ENCODE data around the gene UGT2B28. TPM values are rescaled to one million over a fixed set of nuclear protein-coding genes. Genes with fewer than 3 reads are reported as not detected.
"Not testable (repeated sequence)": the region's sequence is repeated elsewhere in the genome, so short reads cannot be mapped to it uniquely, and the experiment has no call there.

Gene UGT2B28
- total RNA-seq, 1 experiment from 2014 or later = not detected

- BruUV-seq (replicated peaks); H3K36me3 ChIP-seq (ENCODE audit: control insufficient read depth in 1 of 2, insufficient read depth in 2 of 2, low read length in 2 of 2); CTCF ChIA-PET; H3K4me1 ChIP-seq (ENCODE audit: control insufficient read depth in 1 of 2, insufficient read depth in 2 of 2, low read length in 2 of 2); H3K27me3 ChIP-seq (ENCODE audit: insufficient read depth, low read length); POLR2A ChIA-PET; H3K9me3 ChIP-seq (ENCODE audit: control insufficient read depth in 1 of 2, insufficient read depth in 1 of 2, low read depth in 1 of 2, low read length in 2 of 2); H3K27ac ChIP-seq (ENCODE audit: low read depth, low read length); H2AFZ ChIP-seq (ENCODE audit: low read depth, low read length, poor library complexity, severe bottlenecking); H3K9ac ChIP-seq (ENCODE audit: low read length); DNase-seq (ENCODE audit: low read depth, low spot score); H4K20me1 ChIP-seq (ENCODE audit: insufficient read depth); H3K4me3 ChIP-seq (replicated peaks in 1 of 2; ENCODE audit: low read depth in 1 of 2, low read length in 2 of 2); H3K9me2 ChIP-seq (ENCODE audit: insufficient read depth); H3K79me2 ChIP-seq (ENCODE audit: insufficient read depth, low read length): not testable (repeated sequence)
- peak; percentile 55 for TF ChIP-seq RAD21 (IDR thresholded peaks at IDR 0.05; ENCODE audit: low read depth)
- peak; percentile 30 to 69 (median 61); a peak in 5 of 6 replicates for TF ChIP-seq CTCF (IDR thresholded peaks at IDR 0.05 in 2 of 3, conservative IDR thresholded peaks at IDR 0.05 in 1 of 3; ENCODE audit: borderline replicate concordance in 1 of 3, insufficient read depth in 1 of 3, low read depth in 2 of 3, low read length in 2 of 3)
- H3K4me2 ChIP-seq (ENCODE audit: low read length) = peak overlapping the region; percentile 56
- intact Hi-C loops (cut with micrococcal nuclease) = loop anchor here (1.0 kb wide), 2 partner anchors 300 to 564 kb away; no protein-coding TSS in a partner anchor
- RAD21 ChIA-PET (ENCODE audit: low non-redundant PET in 1 of 2, low total read pairs in 2 of 2, uncharacterized antibody in 2 of 2, unreplicated experiment in 2 of 2) = interaction anchor here in 1 of 2 experiments (0.8 kb wide), 1 partner anchor 298 kb away, joined by 3 read pairs; no protein-coding TSS in a partner anchor
- ATAC-seq = peak; percentile 72
These were observed 37.5 kb downstream of the UGT2B28 start for GRCh38 chr4:69317669-69318298.

GRCh38 chr4:69321153-69321729 is 41.0 kb downstream of the UGT2B28 start:
- H3K9me3 ChIP-seq (ENCODE audit: control insufficient read depth in 1 of 2, insufficient read depth in 1 of 2, low read depth in 1 of 2, low read length in 2 of 2) = no peaks in the 10 kb centered on the region
- ChIA-PET RAD21 (ENCODE audit: low non-redundant PET in 1 of 2, low total read pairs in 2 of 2, uncharacterized antibody in 2 of 2, unreplicated experiment in 2 of 2) (no interaction called here), POLR2A (no interaction called here), CTCF (no interaction called here)
- H3K27ac ChIP-seq (ENCODE audit: low read depth, low read length) = no peak overlapping the region
- H3K4me2 ChIP-seq (ENCODE audit: low read length) = no peak overlapping the region
- no peak overlapping the region for H3K4me3 ChIP-seq (replicated peaks in 1 of 2; ENCODE audit: low read depth in 1 of 2, low read length in 2 of 2)
- no peaks in the 10 kb centered on the region for H3K36me3 ChIP-seq (ENCODE audit: control insufficient read depth in 1 of 2, insufficient read depth in 2 of 2, low read length in 2 of 2)
- no peaks in the 10 kb centered on the region for H3K27me3 ChIP-seq (ENCODE audit: insufficient read depth, low read length)
- no peak for DNase-seq (ENCODE audit: low read depth, low spot score)
- intact Hi-C loops (cut with micrococcal nuclease) = no loop called here
- H2AFZ ChIP-seq (ENCODE audit: low read depth, low read length, poor library complexity, severe bottlenecking) = no peak overlapping the region
- no peaks in the 10 kb centered on the region for H3K79me2 ChIP-seq (ENCODE audit: insufficient read depth, low read length)
- H4K20me1 ChIP-seq (ENCODE audit: insufficient read depth) = no peaks in the 10 kb centered on the region
- H3K4me1 ChIP-seq (ENCODE audit: control insufficient read depth in 1 of 2, insufficient read depth in 2 of 2, low read length in 2 of 2) = no peaks in the 10 kb centered on the region
- H3K9me2 ChIP-seq (ENCODE audit: insufficient read depth) = no peaks in the 10 kb centered on the region
- no TSS peak for BruUV-seq (replicated peaks)
- TF ChIP-seq FOSL1 (IDR thresholded peaks at IDR 0.05; ENCODE audit: low read depth) (no peak), YY1 (IDR thresholded peaks at IDR 0.05; ENCODE audit: extremely low read depth, insufficient replicate concordance, low read depth, low read length) (no peak), MAX (IDR thresholded peaks at IDR 0.05) (no peak), CBX3 (IDR thresholded peaks at IDR 0.05; ENCODE audit: low read depth) (no peak)
- ATAC-seq = no peak
- no peak overlapping the region for H3K9ac ChIP-seq (ENCODE audit: low read length)
